Measurements from ENCODE around the gene PRKAR1B.
A peak's percentile ranks its signal among the peaks of the same experiment; 100 is the strongest.

Gene PRKAR1B

DNA sequence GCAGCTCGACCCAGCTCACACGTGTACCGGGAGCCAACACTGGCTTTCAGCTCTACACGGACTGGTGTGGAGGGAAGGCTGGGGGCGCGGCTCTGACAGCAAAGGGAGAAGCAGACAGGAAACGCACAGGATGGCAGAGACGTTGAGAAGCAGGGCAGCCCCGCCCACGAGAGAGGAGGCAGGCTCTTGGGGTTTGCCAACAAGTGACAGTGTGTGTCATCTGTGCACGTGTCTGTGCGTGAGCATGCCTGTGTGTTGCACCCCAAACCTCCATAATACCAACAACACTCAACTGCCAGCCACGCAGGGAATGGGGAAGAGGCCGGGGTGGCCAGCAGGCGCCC lies 143.0 kb downstream of the PRKAR1B start:
- peak; percentile 88 to 89 for DNase-seq

DNA sequence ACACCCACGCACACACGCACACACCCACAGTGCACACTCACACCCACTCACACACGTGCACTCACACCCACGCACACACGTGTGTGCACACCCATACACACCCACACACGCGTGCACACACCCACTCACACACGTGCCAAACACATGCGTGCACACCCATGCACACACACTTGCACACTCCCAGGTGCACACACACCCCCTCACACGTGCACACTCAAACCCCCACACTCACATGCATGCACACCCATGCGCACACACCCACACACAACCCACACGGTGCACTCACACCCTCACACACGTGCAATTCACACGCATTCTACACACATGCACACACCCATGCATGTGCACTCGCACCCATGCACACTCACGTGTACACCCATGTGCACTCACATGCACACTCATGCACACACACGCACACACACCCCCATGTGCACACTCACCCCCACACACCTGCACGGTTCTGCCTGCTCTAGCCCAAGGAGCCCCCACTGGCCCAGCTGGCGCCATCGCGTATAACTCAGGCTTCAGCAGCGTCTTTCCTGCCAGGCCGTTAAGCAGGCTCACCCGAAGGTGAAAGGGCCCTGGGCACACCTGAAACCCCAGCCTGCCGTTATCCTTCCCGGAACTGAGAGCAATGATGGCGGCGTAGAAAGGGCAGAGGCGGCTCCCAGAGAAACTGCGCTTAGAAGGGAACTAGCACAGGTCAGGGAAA lies 143.5 kb downstream of the PRKAR1B start:
- no peak for DNase-seq

DNA sequence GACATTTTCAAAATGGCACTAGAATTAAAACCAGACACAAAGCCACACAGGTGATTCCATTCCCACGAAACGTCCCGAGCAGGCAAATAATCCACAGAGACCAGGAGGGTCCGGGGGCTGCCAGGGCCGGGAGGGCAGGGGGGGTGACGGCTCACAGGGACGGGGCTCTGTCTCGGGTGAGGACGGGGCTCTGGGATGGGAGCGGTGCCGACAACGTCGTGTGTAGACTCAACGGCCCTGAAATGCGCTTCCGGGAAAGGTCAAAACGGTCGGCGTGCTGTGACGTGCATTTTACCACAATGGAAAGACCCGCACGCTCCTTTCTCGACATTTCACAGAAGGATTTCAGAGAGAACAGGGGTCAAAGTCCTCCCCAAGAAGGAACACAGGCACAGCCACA lies 144.2 kb downstream of the PRKAR1B start:
- DNase-seq = no peak

DNA sequence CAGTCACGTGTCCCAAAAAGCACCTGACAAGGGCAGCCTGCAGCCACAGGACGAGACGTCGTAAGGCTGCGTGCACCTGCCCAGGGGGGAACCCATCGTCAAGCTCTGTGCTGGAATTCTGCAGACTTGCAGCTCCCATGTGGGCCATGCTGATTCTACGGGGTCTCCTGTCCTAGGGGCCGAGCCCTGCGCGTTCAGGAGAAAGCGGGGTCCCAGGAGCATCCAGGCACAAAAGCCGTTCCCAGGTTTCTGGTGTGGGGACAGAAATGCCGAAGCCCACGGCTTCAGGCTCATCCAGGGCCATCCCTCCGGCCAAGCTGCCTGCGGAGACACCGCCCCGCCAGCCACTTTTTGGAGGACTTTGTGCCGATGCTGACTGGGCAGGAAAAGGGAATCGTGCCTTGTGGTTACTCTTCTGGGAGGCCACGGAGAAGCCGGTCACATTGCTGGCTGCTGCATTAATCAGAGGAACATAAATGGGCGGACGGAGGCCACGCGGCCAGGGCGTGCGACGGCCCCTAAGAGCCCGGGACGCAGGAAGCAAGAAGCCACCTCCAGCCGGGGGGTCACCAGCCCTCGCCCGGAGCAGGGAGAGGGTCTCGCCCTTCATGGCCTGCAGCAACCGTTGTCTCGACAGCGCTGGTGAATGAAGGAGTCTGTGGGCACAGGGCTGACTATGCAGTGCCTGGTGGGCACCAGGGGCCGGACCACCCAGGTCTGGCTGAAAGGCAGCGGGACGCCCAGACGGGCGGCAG lies 144.8 kb downstream of the PRKAR1B start:
- DNase-seq = no peak

DNA sequence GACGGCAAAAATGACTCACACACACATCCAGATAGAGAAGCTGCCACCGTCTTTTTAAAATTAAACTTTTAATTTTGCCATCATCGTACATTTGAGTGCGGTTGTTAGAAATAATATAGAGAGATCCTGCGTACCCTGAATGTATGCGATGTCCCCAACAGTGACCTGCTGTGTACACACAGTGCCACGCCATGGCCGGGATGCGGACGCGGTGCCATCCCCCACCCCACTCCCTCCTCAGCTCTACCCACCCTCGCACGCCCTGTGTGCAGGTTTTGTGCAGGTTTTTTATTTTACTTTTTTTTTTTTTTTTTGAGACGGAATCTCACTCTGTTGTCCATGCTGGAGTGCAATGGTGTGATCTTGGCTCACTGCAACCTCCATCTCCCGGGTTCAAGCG lies 148.7 kb downstream of the PRKAR1B start:
- DNase-seq = no peak

DNA sequence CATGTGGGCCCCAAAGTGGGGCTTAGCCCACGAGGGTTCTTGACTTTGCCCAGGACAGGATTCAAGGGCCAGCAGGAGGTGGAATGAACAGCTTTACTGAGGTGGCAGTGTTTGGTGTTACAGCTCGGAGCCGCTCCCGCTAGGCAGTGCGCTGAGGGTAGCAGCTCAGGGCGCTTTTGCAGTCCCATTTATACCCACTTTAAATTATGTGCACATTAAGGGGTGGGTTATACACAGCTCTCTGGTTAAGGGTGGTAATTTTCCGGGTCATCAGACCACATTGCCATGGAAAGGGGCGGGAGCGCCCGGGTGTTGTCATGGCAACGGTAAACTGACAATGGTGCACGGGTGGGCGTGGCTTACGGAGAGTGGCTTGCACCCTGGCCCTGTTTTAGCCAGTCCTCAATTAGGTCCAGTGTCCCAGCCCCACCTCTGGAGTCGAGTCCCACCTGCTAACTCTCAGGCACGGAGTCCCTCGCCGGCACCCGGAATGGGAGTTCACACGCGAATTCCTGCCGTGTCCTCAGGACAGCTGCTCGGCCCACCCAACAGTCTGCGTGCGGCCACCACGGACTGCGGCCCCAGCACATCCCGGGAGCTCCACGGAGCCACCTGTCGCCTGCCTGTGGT lies 149.2 kb downstream of the PRKAR1B start:
- no peak for DNase-seq

DNA sequence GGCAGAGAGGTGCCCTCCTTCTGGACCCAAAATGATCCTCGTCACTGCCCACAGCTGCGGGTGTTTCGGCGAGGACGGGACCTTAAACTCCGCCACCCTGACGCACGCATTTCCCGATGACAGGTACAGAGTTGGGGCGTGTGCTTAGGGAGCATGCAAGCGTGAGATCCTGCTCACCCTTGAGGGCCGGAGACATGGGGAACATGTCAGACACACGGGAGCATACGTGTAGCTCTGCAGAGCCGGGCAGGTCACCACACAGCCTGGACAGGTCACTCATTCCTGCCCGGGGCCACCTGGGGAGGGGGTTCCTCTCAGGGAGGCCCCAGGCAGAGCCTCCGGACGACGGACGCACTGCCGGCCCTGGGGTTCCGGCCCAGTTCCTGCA lies 149.8 kb downstream of the PRKAR1B start:
- DNase-seq = no peak

DNA sequence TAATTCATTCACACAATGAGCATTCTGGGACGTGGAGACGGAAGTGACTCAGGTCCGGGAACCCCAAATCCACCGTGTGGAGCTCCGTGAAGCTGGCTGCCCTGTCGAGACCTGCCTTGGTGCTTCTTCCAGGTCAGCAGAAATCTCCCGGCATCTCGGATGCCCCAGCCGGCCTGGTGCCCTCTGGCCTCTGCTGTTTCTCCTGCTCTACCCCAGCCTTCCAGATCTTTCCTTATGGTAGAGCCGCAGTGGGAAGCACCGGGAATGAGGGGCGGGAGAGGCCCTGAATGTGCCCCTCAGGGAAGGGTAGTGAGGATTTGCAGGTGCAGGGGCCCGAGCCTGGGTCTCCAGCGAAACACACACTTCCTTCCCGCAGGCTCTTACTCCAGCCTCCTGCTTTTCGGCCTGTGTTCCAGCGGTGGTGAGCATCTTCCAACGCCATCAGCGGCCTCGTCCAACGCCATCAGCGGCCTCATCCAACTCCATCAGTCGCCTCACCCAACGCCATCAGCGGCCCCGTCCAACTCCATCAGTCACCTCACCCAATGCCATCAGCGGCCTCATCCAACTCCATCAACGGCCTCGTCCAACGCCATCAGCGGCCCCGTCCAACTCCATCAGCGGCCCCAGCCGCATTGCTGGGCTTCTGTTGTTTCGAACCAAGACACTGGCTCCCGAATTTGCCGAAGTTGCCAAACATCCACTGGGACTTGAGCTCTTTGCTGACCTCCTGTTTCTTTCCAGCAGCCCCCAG lies 150.4 kb downstream of the PRKAR1B start:
- no peak for DNase-seq

DNA sequence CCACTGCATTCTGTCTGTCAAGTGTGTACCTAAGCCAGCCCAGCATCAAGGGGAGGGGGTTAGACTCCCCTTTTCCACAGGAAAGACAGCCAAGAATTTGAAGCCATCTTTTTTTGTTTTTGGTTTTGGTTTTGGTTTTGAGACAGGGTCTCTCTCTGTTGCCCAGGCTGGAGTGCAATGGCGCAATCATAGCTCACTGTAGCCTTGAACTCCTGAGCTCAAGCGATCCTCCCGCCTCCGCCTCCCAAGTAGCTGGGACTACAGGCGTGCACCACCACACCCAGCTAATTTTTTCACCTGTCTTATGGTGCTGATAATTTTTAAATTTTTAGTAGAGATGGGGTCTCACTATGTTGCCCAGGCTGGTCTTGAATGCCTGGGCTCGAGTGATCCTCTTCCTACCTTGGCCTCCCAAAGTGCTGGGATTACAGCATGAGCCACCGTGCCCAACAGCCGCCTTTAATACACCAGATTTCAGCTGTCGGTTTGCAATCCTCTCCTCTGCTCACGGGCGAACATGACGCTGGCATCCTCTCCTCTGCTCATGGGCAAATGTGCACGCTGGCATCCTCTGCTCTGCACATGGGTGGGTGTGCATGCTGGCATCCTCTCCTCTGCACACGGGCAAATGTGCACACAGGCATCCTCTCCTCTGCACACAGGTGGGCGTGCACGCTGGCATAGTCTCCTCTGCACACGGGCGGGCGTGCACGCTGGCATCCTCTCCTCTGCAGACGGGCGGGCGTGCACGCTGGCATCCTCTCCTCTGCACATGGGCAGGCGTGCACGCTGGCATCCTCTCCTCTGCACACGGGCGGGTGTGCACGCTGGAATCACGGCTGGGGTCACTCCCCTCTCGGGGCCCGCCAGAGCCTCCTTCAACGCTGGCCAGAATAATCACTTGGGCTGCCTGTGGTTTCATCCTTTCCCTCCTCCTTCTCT lies 151.4 kb downstream of the PRKAR1B start:
- DNase-seq = no peak

DNA sequence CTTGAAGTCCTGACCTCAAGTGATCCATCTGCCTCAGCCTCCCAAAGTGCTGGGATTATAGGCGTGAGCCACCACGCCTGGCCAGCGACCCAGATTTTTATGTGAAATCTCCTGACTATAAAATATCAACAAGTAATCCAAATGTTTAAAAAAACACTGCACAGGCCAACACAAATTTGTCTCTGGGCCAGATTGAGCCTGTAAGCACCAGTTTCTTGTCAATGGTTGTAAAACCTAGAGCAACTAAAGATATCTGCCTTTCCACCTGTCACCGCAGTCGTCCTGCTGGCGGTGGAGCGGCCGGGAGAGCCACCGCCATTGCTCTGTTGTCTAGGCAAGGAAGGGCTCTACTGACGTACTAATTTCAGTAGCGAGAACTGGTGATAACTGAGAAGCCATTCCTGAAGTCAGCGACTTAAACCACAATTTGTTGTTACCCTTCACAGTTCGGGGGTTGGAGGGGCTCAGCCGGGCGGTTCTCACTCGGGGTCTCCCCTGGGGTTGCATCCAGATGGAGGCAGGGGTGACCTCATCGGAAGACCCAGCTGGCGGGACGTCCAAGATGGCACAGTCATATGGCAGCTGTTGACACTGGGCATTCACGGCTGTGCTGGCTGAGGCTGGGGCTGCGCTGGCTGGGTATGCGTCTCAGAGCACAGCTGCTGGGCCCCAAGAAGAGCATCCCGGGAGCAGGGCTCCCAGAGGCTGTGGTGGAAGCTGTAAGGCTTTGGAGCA lies 152.3 kb downstream of the PRKAR1B start:
- DNase-seq = no peak

DNA sequence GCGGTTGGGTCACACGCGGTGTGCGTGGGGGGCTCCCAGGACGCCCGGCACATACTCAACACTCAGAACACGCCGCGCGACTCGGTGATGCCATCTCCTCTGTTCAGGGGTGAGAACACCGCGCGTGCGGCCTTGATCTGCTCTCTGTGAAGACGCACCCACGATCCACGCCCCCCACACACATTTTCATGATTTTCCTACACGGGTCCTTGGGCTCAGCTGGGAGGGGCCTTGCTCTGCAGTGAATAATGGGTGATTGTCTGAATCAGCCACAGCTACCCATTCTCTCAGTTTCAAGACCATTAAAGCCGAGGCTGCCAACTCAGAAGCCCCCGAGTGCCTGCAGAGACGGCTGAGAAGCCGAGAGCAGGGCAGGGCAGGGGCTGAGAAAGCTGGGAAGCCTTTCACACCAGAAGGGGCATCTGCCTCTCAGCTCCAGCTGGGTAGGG lies 153.1 kb downstream of the PRKAR1B start:
- DNase-seq = no peak

DNA sequence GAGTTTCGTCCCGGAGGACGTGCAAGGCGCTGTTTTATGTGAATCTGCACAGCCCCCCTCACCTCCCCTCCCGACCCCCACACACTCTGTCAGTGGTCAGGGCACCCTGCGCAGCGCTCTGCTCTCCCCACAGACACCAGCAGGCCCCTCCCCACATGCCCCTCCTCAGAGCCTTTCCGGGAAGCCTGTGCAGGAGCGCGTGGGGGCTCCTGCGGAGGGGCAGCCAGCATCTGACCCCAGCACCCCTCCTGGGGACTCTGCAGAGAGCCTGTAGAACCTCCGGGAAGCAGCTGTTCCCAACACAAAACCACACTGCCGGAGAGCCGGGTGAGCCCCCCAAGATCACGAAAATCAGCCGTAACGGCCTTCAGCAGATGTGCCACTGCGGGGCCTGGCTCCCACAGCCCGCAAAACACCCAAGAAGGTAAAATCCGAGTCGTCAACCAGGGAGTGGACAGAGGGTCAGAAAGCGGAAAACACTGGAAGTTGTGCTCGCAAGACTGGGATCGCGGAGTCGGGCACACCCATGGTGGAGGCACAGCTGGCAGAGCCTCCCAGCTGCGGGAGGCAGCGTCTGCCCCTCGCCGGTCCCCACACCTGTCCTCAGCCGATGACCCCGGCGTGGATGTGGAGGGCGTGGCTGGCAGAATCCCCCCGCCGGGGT lies 153.7 kb downstream of the PRKAR1B start:
- DNase-seq = no peak

DNA sequence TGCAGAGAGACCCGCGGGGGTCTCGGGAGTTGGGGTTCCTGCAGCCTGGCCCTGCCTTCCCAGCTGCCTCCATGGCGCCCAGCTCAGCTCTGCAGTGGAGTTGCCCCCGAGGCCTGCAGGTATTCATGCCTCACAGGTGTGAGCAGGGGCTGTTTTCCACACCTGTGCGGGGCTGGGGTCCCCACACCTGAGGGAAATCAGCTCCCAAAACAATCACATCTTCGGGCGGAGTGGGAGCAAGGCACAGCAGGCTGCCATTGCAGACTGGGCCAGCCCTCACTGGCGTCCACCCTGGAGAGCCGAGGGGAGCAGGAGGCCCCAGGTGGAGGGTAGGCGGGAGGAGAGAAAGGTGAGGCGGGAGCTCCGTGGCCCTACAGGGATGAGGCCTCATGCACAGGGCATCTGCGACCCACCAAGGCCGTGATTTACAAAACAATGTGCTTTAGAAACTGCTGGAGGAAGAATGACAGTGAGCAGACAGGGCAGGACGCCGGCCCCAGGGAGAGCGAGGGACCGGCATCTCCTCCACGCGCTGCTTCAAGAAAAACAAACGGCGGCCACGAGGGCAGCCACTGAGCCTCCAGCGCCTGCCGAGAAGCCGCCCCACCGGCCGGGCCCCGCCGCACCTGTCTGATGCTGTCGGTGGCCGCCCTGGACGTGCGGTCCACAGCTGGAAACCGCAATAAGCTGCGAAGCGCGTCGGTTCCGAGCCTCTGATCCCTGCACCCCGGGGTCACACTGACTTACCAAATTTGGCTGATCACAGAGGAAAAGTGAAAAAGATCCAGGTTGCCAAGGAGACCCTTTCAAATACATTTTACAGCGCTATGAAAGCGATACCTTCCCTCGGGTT lies 154.4 kb downstream of the PRKAR1B start:
- no peak for DNase-seq

DNA sequence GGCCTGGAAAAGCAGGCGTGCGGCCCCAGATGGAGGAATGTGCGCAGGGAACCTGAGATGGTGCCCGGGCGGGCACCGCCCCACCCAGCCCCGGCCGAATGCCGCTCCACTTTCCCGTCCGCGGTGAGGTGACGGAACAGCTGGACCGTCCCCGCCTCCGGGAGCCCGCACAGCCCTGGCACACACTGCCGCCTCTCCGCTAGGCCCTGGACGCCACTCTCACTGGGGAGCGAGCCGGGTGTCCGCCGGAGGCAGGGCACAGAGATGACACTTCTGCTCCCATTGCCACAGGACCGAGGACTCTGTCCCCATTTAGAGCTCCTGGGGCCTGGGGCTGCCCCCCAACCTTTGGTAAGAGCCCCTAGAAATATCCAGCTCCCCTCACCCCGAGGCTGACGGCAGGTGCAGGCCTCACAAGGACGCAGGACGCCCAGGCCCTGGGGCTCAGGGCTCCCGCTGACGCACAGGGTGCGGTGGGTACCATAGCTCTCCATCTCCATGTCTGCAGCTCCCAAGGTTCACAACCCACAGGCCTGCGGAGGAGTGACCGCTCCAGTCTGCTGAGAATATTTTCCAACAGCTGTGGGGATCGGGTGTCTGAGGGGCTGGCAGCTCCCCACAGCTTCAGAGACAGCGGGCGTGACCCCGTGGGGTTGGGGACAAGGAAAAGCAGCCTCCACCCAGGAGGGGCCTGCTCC lies 155.2 kb downstream of the PRKAR1B start:
- DNase-seq = no peak

DNA sequence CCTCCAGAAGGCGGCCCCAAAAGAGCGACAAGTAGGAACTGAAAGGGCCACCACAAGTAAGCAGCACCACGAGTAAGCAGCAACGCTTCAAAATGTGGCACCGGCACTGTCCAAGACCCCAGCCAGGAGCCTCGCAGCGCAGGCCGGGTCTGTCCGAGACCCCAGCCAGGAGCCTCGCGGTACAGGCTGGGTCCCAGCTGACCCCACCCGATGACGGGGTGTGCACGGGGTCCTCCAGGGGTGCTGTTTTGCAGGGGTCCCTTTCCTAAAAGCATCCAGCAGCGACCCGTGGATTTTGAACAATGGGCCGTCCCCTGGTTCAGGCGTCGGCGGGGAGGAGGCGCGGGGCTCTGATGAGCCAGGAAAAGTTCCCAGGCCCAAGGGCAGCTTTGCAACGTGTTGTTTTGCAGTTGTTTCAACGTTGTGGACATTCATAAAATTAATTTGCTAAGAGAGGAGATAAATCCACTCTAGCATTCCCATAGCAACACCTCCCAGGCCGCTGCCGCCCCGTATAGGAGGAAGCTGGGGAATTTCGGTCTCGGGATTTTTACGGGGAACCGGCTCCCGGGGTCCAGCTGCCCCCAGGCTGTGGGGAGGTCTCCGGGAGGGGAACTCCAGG lies 155.9 kb downstream of the PRKAR1B start:
- DNase-seq = no peak

DNA sequence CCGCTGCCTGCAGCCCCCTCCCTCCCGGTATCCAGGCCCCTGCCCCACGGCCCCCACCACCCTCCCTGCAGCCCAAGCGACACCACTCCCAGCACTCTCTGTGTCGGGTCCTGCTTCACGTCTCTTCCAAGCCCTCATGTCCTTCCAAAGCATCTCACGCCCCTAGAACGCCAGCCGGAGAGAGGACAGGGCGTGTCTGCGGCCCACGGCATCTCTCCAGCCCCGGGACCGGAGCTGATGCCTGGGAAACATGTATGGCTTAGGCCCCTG lies 156.3 kb downstream of the PRKAR1B start:
- no peak for DNase-seq

DNA sequence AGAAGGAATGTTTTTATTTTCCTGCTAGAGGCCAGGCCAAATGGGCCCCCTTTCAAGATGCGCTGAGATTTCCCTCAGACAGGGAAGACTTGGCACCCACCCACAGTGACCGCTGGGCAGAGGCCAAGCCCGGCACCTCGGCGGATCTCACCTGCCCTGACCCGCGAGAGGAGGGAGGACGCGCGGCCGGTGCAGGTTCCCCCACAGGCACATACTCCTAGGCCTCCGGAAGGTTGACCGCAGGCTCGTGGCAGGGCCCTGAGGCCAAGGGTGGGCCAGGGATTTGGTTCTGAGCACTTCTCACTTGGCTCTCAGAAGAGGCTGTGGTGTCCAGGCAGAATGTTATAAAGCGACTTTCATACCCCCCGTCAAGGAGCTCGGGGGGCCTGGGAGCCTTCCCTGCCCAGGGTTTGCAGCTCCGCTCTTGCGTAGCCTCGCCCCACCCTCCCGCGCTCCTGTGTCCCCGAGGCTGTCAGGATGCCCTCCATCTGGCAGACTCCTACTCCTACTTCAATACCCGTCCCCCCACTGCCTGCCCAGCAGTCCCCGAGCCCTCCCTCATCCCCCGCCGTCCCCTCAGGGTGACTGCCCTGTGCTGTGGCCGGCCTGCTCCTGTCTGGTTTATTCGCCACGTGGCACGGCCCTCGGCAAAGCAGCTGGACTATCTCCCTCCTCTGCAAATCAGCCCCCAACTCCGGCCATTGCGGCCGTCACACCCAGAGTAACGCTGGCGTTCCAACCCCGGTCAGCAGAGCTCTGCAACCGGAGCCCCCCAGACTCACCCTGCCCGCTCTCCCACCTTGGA lies 156.9 kb downstream of the PRKAR1B start:
- DNase-seq = no peak
